ENCODE results near the gene MRPL16.

- TF ChIP-seq CTCF (IDR thresholded peaks at IDR 0.05) (no peak), POLR2A (IDR thresholded peaks at IDR 0.05) (no peak), POLR2AphosphoS5 (IDR thresholded peaks at IDR 0.05) (no peak)
Measured at GRCh38 chr11:59839615-59840014, 29.0 kb upstream of the MRPL16 start.
